Fibroblast of mammary gland (primary cell): ENCODE data around the gene CLCNKA.

ENCODE experiments used
- DNase-seq: peaks from one replicate; pipeline ENCODE4 v3.0.0-alpha.2; 2010; ENCODE audit warnings: low read depth
- H3K4me3 ChIP-seq: 2 replicates; pipeline ENCODE4 v1.5.1; 2011; ENCODE audit warnings: low read depth, mild to moderate bottlenecking, low read length, moderate library complexity; ENCODE audit not compliant: control insufficient read depth
- TF ChIP-seq, protein P1 (sequence below): conservative IDR thresholded peaks from 2 replicates; pipeline ENCODE4 v1.5.1; 2011; ENCODE audit warnings: low read depth, low read length, inconsistent platforms; ENCODE audit not compliant: control insufficient read depth, insufficient read depth

The CLCNKA gene

DNA sequence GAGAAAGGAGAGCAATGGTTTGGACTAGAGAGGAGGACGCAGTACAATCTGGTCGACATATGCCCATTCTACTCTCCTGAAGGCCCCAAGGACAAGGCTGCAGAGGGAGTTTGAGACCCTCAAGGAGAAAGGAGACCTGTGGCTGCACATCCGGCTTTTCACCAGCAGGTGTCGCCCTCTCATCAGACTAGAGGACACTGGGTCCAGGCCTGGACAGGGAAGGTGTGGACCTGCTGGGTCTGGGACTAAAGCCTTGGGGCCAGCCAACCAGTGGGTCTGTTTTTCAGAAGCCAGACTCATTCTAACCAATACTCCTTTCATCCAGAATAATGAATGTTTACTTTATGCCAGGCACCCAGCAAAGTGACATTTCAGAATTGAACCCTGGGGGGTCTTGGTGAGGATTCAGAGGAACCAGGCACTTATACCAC, 12.8 kb upstream of the CLCNKA start:
- DNase-seq = peak; percentile 66
- no peak overlapping the region for H3K4me3 ChIP-seq
- TF ChIP-seq, protein P1, sequence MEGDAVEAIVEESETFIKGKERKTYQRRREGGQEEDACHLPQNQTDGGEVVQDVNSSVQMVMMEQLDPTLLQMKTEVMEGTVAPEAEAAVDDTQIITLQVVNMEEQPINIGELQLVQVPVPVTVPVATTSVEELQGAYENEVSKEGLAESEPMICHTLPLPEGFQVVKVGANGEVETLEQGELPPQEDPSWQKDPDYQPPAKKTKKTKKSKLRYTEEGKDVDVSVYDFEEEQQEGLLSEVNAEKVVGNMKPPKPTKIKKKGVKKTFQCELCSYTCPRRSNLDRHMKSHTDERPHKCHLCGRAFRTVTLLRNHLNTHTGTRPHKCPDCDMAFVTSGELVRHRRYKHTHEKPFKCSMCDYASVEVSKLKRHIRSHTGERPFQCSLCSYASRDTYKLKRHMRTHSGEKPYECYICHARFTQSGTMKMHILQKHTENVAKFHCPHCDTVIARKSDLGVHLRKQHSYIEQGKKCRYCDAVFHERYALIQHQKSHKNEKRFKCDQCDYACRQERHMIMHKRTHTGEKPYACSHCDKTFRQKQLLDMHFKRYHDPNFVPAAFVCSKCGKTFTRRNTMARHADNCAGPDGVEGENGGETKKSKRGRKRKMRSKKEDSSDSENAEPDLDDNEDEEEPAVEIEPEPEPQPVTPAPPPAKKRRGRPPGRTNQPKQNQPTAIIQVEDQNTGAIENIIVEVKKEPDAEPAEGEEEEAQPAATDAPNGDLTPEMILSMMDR = peak; percentile 97

GRCh38 chr1:16009678-16010077, 12.2 kb upstream of the CLCNKA start:
- no peak overlapping the region for H3K4me3 ChIP-seq
- DNase-seq = no peak

GRCh38 chr1:16010837-16011236, 11.0 kb upstream of the CLCNKA start:
- H3K4me3 ChIP-seq = no peak overlapping the region
- no peak for DNase-seq
- TF ChIP-seq, protein P1 = no peak

More at GRCh38 chr1:16009678-16010077, 12.2 kb upstream of the CLCNKA start:
- TF ChIP-seq, protein P1 = no peak

DNA sequence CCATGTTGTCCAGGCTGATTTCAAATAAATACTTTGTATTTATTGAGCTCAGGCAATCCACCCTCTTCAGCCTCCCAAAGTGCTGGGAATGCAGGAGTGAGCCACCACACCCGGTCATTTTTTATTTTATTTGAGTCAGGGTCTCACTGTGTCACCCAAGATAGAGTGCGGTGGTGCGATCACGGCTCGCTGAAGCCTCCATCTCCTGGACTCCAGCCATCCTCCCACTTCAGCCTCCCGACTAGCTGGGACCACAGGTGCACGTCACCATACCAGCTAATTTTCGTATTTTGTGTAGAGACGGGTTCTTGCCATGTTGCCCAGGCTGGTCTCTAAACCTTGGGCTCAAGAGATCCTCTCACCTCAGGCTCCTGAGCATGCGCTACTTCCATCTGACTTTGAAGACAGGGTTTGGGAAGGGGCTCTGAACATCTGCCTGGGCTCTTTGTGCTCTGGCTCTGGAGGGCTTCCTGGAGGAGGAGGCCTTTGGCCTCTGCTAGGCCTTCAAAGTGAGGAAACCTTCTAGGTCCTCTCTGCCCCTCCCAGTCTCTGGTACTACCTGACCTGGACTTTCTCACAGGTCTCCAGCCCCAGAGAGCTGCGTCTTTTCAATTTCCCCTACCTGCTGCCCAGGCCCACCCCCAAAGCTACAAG, 9.8 kb upstream of the CLCNKA start:
- TF ChIP-seq, protein P1 = no peak
- no peak for DNase-seq
- no peak overlapping the region for H3K4me3 ChIP-seq

DNA sequence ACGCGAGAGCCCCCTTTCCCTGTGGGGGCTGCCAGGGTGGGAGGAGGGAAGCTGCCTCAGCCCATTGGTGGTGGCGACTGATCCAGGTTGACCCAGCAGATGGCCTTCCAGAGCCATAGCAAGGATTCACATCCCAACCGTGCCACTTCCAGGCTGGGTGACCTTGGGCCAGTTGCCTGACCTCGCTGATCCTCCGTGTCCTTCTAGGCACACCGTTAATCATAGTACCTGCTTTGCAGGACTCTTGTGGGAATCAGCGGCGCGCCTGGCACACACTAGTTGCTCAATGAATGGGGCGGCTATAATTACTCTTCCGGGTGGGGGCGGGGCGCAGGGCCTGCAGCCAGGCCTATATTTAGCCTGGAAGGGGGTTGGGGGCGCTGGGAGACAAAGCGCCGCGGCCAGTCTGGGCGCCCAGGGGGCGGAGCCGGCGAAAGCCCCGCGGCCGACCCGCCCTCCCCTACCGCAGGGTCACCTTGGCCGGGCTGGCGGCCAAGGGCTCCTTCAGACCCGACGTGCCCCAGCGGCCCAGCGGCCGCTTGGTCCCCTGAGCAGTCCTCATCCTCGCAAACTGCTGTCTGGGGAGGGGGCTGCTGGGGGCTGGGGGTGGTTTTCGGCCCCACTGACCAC, 9.1 kb upstream of the CLCNKA start:
- no peak for DNase-seq
- H3K4me3 ChIP-seq = peak overlapping the region; percentile 17
- TF ChIP-seq, protein P1 = no peak

- peak; percentile 49 for DNase-seq
- H3K4me3 ChIP-seq = peak overlapping the region; percentile 17
- TF ChIP-seq, protein P1 = no peak
These were observed 8.5 kb upstream of the CLCNKA start for GRCh38 chr1:16013220-16013907.
